GM19240 (cell line): Measurements from ENCODE around the gene POC1A.
"Not testable (repeated sequence)": the region's sequence is repeated elsewhere in the genome, so short reads cannot be mapped to it uniquely, and the experiment has no call there.

Source experiments
- DNase-seq: peaks from one replicate; pipeline ENCODE4 v3.0.0; 2011; ENCODE audit warnings: low spot score; ENCODE audit not compliant: insufficient read length

Gene POC1A

DNA sequence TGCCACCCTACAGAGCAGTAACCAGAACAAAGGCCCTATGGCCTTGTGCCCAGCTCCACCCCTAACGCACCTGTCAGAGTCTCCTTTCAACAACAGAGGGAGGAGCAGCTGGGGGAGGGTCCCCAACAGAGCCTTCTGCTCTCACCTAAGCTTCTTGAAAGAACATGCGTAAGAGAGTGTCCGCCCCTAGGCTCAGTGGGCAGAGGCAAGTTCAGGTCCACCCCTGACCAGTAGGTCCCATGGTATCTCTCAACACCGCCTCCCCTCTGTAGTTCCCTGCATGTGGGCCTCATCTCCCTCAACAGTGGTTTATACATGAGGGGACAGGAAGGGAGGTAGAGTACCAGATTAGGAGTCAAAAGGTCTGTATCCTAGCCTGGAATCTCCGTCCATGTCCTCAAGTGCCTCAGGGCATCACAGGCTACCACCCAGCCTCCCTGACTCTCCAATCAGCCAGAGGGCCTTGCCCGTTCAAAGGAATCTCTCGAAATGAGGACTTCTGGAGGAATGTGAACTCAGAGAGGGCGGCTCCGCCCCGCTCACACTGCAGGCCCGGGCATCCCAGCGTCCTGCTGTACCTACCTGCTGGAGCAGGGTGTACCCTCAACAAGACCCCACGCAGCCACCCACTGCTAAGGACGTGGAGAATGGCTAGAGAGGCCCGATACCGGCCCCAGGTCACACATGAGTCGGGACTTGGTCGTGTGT is 680 bp downstream of the POC1A start:
- DNase-seq = no peak

- not testable (repeated sequence) for DNase-seq
Observed at GRCh38 chr3:52151991-52152390, 2.2 kb downstream of the POC1A start.

DNA sequence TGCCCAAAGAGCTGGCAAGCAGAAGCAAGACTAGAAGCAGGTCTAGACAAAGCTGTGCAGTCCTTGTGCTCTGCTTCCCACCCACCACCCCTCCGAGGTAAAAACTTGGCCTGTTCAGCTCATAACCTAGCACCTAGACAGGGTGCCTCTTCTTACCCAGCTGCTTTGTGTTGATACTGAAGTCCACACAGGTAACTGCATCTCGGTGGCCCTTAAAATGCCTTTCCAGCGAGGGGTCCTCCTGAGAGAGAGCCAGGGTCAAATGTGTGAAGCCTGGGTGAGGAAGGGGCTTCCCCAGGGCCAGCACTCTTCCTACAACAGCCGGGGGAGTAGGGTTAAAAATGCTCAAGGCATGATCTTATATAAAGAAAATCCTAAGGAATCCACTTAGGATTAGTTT is 3.4 kb downstream of the POC1A start:
- no peak for DNase-seq

GRCh38 chr3:52150357-52150756 is 3.9 kb downstream of the POC1A start:
- DNase-seq = no peak

DNA sequence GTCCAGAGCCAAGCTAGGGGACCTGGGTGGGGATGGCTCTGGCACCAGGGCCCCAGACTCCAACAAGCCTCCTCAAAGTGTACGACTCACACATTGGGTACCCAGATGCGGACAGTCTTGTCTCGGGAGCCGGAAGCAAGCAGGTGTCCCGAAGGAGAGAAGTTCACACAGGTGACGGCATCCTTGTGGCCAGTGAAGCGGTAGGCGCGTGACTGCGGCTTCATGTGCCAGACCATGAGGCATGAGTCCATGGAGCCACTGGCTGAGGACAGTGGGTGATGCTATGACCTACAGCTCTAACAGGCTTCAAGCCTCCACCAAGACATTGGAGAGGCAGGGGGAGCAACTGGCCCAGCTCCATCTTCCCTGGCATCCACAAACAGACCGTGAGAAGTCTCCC is 4.5 kb downstream of the POC1A start:
- DNase-seq = no peak

DNA sequence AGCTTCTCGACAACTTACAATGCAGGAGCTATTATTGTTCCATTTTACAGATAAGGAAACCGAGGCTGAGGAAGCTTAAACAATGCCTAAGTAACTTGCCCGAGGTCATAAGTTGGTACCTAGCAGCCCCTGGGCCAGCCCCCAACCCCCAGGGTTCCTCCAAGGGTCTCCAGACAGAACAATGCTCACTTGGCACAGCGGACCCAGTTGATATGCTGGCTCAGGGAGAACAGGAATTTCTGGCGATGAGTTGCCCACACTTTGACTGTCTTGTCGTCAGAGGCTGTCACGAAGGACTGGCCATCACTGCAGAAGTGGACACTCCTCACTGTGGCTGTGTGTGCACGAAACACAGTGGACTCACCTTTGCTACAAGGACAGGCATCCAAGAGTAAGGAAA is 5.2 kb downstream of the POC1A start:
- DNase-seq = no peak

GRCh38 chr3:52147804-52148203 is 6.4 kb downstream of the POC1A start:
- DNase-seq = no peak

GRCh38 chr3:52146811-52147210 is 7.4 kb downstream of the POC1A start:
- no peak for DNase-seq

DNA sequence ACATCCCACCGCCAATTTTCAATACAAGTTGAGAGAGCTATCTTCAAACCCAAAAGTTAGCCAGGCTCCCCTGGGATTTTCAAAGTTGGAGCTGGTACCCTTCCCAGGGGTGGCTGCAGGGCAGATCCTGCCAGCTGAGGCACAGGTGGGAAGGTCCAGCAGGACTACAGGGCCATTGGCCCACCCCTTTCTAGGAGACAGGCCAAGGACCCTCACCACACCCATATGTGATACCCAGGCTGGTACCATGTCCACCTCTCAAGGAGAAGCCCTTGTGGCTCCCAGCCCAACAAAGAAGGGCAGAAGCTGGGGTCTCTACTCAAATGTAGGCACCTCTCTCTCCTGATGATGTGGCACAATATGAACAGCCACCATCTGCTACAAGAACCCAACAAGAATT is 8.0 kb downstream of the POC1A start:
- DNase-seq = no peak

DNA sequence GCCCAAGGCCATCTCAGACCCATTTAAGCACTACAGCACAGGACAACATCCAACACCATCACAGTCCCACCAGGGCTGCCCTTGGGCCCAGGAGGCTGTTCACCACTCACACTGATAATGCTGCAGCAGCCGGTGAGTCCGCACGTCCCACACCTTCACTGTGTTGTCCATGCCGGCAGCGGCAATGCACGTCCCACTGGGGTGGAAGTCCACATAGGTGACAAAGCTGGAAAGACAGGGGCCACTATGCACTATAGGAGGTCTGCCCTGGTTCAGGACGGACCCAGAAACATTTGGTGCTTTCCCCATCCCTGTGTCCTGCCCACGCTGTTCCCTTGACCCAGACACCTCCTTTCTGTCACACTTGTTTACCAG is 8.5 kb downstream of the POC1A start:
- no peak for DNase-seq

DNA sequence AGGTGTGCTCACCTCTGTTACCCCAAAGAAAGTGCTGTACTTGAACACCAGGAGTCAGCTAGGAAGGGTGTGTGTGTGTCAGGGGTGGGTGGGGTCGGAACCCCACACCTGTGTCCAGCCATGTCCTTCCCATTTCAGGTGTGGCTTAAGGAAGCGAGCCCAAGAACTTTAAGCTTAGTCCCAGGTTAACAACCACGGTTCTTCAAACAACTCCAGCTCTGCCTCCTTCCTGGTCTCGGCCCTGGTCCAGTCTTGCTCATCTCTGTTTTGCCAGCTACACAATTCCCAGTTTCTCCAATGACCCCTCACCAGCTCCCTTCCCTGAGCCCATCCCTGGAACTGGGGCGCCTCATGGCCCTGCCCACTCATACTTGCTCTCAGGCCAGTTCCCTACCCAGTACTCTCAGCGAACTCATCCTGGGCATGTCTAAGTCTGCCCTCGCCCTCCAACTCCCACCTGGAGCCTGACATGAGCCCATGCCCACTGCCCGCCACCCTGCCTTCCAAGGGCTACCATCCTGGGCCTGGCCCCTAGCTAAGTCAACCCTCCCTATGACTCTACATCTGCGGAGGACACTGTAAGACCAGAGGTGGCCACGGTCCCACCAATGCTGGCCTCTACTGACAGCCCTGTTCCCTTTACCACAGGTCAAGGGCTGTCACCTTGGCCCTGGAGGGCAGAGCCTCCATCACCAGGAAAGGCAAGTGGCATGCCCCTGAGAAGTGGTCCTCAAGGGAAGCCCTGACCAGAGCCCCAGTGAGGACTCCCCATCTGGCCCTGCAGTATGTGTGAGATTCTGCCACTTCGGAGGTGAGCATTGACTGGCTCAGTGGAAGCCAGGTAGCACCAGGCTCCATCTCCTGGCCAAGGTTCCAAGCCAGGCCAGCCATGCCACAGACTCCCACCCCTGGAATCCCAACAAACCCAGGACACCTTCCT is 9.2 kb downstream of the POC1A start:
- DNase-seq = no peak

- peak; percentile 88 for DNase-seq
Observed at GRCh38 chr3:52144034-52144795, 10.0 kb downstream of the POC1A start.

DNA sequence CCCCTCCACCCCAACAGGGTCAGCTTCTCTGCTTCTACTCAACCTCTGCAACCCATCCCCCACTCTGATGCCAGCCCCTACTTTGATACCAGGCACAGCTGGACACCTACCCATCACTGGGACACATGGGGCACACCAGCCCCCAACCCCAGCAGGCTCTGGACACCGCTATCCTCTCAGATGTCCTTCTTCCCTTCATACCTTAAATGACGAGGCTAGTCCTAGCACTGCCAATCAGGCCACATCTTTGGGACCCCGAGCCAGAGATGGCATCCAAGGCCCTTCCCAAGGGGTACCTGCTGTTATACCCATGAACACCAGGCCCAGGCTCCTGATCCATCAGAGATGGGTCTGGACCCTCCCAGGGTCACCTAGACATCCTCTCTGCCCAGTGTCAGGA is 10.6 kb downstream of the POC1A start:
- DNase-seq = no peak

DNA sequence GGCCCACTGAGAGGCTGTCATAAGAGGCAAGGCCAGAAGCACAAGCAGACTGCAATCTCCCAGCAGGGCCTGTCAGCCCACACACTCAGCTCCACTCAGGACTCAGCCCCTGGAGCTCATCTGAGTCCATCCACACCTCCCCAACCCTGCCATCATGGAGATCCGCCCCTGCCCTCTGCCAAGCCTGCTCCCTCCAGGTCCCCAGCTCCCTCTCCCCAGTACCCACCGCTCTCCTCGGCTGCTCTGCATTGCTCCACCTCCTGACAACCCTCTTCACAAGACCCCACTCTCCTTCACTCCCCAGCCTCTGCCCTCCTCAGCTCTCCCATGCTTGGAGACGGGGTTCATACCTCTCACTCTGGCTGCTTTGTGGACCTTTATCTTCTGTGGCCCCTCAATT is 11.1 kb downstream of the POC1A start:
- no peak for DNase-seq

GRCh38 chr3:52141751-52142150 is 12.5 kb downstream of the POC1A start:
- no peak for DNase-seq

DNA sequence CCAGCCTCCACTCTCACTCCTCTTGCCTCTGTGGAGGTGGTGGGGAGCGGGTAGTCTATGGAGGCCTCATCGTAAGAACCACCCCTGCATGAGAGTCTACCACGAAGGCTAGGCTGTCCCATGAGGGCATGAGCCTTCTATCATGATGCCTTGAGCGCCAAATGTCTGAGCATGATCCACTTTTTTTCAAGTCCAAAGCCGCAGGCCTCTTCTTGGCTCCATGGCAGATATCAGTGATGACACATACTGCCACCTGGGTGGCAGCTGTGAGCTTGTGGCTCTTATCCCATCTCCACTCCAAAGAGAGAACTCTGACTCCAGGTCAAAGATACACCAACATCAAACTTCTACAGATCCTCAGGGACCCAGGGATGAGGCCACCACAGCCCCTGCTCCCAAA is 13.5 kb downstream of the POC1A start:
- no peak for DNase-seq

GRCh38 chr3:52140000-52140399 is 14.2 kb downstream of the POC1A start:
- no peak for DNase-seq

DNA sequence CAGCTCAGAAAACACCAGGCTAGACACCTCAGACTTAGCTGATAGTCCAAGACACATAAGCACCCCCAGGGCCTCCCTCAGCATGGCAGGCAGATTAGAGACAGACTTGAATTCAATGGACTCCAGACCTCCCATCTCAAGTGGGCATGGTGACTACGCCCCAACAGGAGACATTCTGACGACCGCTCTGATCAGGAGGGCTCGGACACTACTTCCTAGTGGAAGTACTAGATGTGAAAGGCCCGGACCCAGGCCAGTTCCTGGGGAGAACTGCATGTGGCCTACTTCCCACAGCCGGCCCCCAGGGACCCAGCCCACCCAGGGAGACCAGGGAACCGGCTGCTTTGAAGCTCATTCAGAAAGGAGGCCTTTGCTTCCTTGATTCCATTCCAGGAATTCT is 16.9 kb downstream of the POC1A start:
- DNase-seq = no peak

GRCh38 chr3:52136513-52136912 is 17.7 kb downstream of the POC1A start:
- DNase-seq = no peak

GRCh38 chr3:52135332-52135731 is 18.9 kb downstream of the POC1A start:
- no peak for DNase-seq

- no peak for DNase-seq
Observed at GRCh38 chr3:52134761-52135160, 19.5 kb downstream of the POC1A start.

DNA sequence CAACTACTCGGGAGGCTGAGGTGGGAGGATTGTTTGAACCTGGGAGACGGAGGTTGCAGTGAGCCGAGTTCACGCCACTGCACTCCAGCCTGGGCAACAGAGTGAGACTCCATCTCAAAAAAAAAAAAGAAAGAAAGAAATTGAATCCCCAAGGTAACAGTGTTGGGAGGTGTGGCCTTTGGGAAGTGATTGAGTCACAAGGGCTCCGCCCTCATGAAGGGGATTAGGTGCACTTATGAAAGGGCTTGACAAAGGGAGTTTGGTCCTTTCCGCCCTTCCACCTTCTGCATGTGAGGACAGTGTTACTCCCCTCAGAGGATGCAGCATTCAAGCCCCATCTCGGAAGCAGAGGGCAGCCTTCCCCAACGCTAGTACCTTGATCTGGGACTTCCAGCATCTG is 21.3 kb downstream of the POC1A start:
- no peak for DNase-seq
